WTC11 (cell line): ENCODE results near the gene CEP131. TPM values are rescaled to one million over a fixed set of nuclear protein-coding genes. Genes with fewer than 3 reads are reported as not detected.
A peak's percentile ranks its signal among the peaks of the same experiment; 100 is the strongest.

ENCODE experiments used
- ATAC-seq: fragments of 200-7000 bp; cut with Tn5 transposase; 2 replicates; pipeline ENCODE4 v1.10.0; 2021; ENCODE audit warnings: mild to moderate bottlenecking, moderate library complexity
- CTCF ChIA-PET: fragments of 300-600 bp; sonication (Branson Sonifier 250); formaldehyde crosslinking; loops from one replicate; lab custom pipeline; 2021; ENCODE audit warnings: antibody characterized with exemption; lab: Charles Lee
- POLR2A ChIA-PET: fragments of 350-600 bp; sonication (Branson Sonifier 250); formaldehyde crosslinking; loops from one replicate; lab custom pipeline; 2021; ENCODE audit warnings: antibody characterized with exemption; lab: Charles Lee
- DNase-seq: peaks from one replicate; pipeline ENCODE4 v3.0.0; 2021; ENCODE audit warnings: low spot score
- H3K27ac Mint-ChIP-seq: 2 replicates; pipeline ENCODE4 v1.8.0; 2021; ENCODE audit warnings: mixed read lengths
- H3K27me3 Mint-ChIP-seq: 2 replicates; pipeline ENCODE4 v1.8.0; 2021; ENCODE audit warnings: low read depth, mild to moderate bottlenecking, moderate library complexity, mixed read lengths
- H3K36me3 Mint-ChIP-seq: 2 replicates; pipeline ENCODE4 v1.8.0; 2021; ENCODE audit warnings: mixed read lengths
- H3K4me1 Mint-ChIP-seq: 2 replicates; pipeline ENCODE4 v1.8.0; 2022; ENCODE audit warnings: mixed read lengths
- H3K4me3 Mint-ChIP-seq: 2 replicates; pipeline ENCODE4 v1.8.0; 2021; ENCODE audit warnings: mild to moderate bottlenecking, moderate library complexity, mixed read lengths
- H3K9me3 Mint-ChIP-seq: 2 replicates; pipeline ENCODE4 v1.8.0; 2021; ENCODE audit warnings: mixed read lengths
- ATF1 ChIP-seq: sonication (generic); formaldehyde crosslinking; IDR thresholded peaks from 2 replicates; pipeline ENCODE4 v1.8.1; 2023; ENCODE audit warnings: mild to moderate bottlenecking, moderate library complexity, missing genetic modification reagents
- ATF6 ChIP-seq: sonication (generic); formaldehyde crosslinking; IDR thresholded peaks from 2 replicates; pipeline ENCODE4 v1.8.1; 2023; ENCODE audit warnings: mild to moderate bottlenecking, missing genetic modification reagents
- CREB1 ChIP-seq: sonication (generic); formaldehyde crosslinking; IDR thresholded peaks from 2 replicates; pipeline ENCODE4 v1.8.0; 2023; ENCODE audit warnings: mild to moderate bottlenecking, missing genetic modification reagents
- ETV6 ChIP-seq: sonication (generic); formaldehyde crosslinking; IDR thresholded peaks from 2 replicates; pipeline ENCODE4 v1.8.1; 2022; ENCODE audit warnings: mild to moderate bottlenecking, missing genetic modification reagents
- GABPB1 ChIP-seq: sonication (generic); formaldehyde crosslinking; IDR thresholded peaks from 2 replicates; pipeline ENCODE4 v1.8.1; 2023; ENCODE audit warnings: mild to moderate bottlenecking, missing genetic modification reagents
- GTF2I ChIP-seq: fragments of 250-450 bp; sonication (Bioruptor Pico); conservative IDR thresholded peaks from 2 replicates; pipeline ENCODE4 v1.4.0; 2021; ENCODE audit warnings: mild to moderate bottlenecking
- HMGXB4 ChIP-seq: sonication (generic); formaldehyde crosslinking; IDR thresholded peaks from 2 replicates; pipeline ENCODE4 v1.8.1; 2023; ENCODE audit warnings: mild to moderate bottlenecking, moderate library complexity, missing genetic modification reagents
- MXD4 ChIP-seq: fragments of 250-450 bp; sonication (Bioruptor Pico); IDR thresholded peaks from 2 replicates; pipeline ENCODE4 v1.8.0; 2021; ENCODE audit warnings: mild to moderate bottlenecking, moderate library complexity, borderline replicate concordance
- MYBL2 ChIP-seq: sonication (generic); formaldehyde crosslinking; IDR thresholded peaks from 2 replicates; pipeline ENCODE4 v1.8.1; 2023; ENCODE audit warnings: mild to moderate bottlenecking, moderate library complexity, missing genetic modification reagents
- NFYB ChIP-seq: sonication (generic); formaldehyde crosslinking; conservative IDR thresholded peaks from 2 replicates; pipeline ENCODE4 v1.8.0; 2022; ENCODE audit warnings: low read depth, missing genetic modification reagents
- NR1H2 ChIP-seq: sonication (generic); formaldehyde crosslinking; IDR thresholded peaks from 2 replicates; pipeline ENCODE4 v1.9.0; 2021; ENCODE audit warnings: mild to moderate bottlenecking, moderate library complexity, missing genetic modification reagents
- NR2C2 ChIP-seq: sonication (generic); formaldehyde crosslinking; IDR thresholded peaks from 2 replicates; pipeline ENCODE4 v1.8.0; 2022; ENCODE audit warnings: mild to moderate bottlenecking, missing genetic modification reagents
- NR3C1 ChIP-seq: sonication (generic); formaldehyde crosslinking; conservative IDR thresholded peaks from 2 replicates; pipeline ENCODE4 v1.8.1; 2023; ENCODE audit warnings: low read depth, mild to moderate bottlenecking, missing genetic modification reagents
- OVOL2 ChIP-seq: fragments of 250-450 bp; sonication (Bioruptor Pico); IDR thresholded peaks from 2 replicates; pipeline ENCODE4 v1.9.0; 2021; ENCODE audit warnings: mild to moderate bottlenecking, borderline replicate concordance
- PREB ChIP-seq: sonication (generic); formaldehyde crosslinking; IDR thresholded peaks from 2 replicates; pipeline ENCODE4 v1.8.1; 2022; ENCODE audit warnings: mild to moderate bottlenecking, missing genetic modification reagents, moderate library complexity, borderline replicate concordance
- SMAD3 ChIP-seq: sonication (generic); formaldehyde crosslinking; IDR thresholded peaks from 2 replicates; pipeline ENCODE4 v1.8.0; 2022; ENCODE audit warnings: missing genetic modification reagents, mild to moderate bottlenecking, borderline replicate concordance
- SP1 ChIP-seq: sonication (generic); formaldehyde crosslinking; conservative IDR thresholded peaks from 2 replicates; pipeline ENCODE4 v1.8.1; 2022; ENCODE audit warnings: missing genetic modification reagents
- ZBTB43 ChIP-seq: sonication (generic); formaldehyde crosslinking; IDR thresholded peaks from 2 replicates; pipeline ENCODE4 v1.8.1; 2023; ENCODE audit warnings: mild to moderate bottlenecking, missing genetic modification reagents
- ZNF121 ChIP-seq: sonication (generic); formaldehyde crosslinking; IDR thresholded peaks from 2 replicates; pipeline ENCODE4 v1.8.0; 2023; ENCODE audit warnings: missing genetic modification reagents
- ZNF219 ChIP-seq: sonication (generic); formaldehyde crosslinking; IDR thresholded peaks from 2 replicates; pipeline ENCODE4 v1.8.0; 2023; ENCODE audit warnings: missing genetic modification reagents, mild to moderate bottlenecking, borderline replicate concordance
- ZNF232 ChIP-seq: sonication (generic); formaldehyde crosslinking; IDR thresholded peaks from 2 replicates; pipeline ENCODE4 v1.8.0; 2022; ENCODE audit warnings: mild to moderate bottlenecking, missing genetic modification reagents
- total RNA-seq: library from RNA; stranded (reverse); gene quantifications from 3 replicates; pipeline ENCODE4 v1.2.3, GENCODE V29; 2021

The CEP131 gene
- total RNA-seq, 1 experiment from 2014 or later, result 35.2 TPM

- no peak for TF ChIP-seq ATF6 (CRISPR knock-in tag)
- no peak for TF ChIP-seq GTF2I (CRISPR knock-in tag)
- TF ChIP-seq NR1H2 (CRISPR knock-in tag), result no peak
- TF ChIP-seq MXD4 (CRISPR knock-in tag), result no peak
- TF ChIP-seq PREB, result no peak
- no peak for TF ChIP-seq SP1 (CRISPR knock-in tag)
- TF ChIP-seq ZNF232 (CRISPR knock-in tag), result no peak
- no peak for TF ChIP-seq GABPB1
These were observed 36.4 kb upstream of the CEP131 start (continued) for GRCh38 chr17:81259058-81259605.

GRCh38 chr17:81258292-81258691 is 35.5 kb upstream of the CEP131 start:
- no peak overlapping the region for H3K27ac Mint-ChIP-seq
- TF ChIP-seq HMGXB4 (CRISPR knock-in tag) (no peak), MYBL2 (CRISPR knock-in tag) (no peak), SMAD3 (no peak), ZNF219 (CRISPR knock-in tag) (no peak), ZNF121 (no peak), NR2C2 (no peak), ATF1 (CRISPR knock-in tag) (no peak), NFYB (CRISPR knock-in tag) (no peak), NR3C1 (CRISPR knock-in tag) (no peak), OVOL2 (CRISPR knock-in tag) (no peak), CREB1 (no peak), ZBTB43 (CRISPR knock-in tag) (no peak), ETV6 (CRISPR knock-in tag) (no peak)
- TF ChIP-seq, all 79 proteins: peak for 0
- Mint-ChIP-seq H3K4me3 (no peak overlapping the region), H3K4me1 (peaks cover 13% of the 10 kb centered on the region), H3K27me3 (no peaks in the 10 kb centered on the region), H3K9me3 (no peaks in the 10 kb centered on the region; the same call in 1 of the 2 replicates), H3K36me3 (no peaks in the 10 kb centered on the region)
- DNase-seq (peak; percentile 51), ATAC-seq (peak; percentile 40)
- ChIA-PET POLR2A (no interaction called here), CTCF (interaction anchor here (0.9 to 1.6 kb wide), 5 partner anchors 16 to 226 kb away, joined by 3 to 7 read pairs (median 3); partner anchors contain the start of genes NDUFAF8 and TEPSIN)
